ENCODE results near the gene CSAD. TPM values are rescaled to one million over a fixed set of nuclear protein-coding genes. Genes with fewer than 3 reads are reported as not detected.

The CSAD gene
- polyA plus RNA-seq, 1 donor (not counting 4 experiments of a cell fraction or from before 2014, with no cell fraction given): 19.5 TPM

DNA sequence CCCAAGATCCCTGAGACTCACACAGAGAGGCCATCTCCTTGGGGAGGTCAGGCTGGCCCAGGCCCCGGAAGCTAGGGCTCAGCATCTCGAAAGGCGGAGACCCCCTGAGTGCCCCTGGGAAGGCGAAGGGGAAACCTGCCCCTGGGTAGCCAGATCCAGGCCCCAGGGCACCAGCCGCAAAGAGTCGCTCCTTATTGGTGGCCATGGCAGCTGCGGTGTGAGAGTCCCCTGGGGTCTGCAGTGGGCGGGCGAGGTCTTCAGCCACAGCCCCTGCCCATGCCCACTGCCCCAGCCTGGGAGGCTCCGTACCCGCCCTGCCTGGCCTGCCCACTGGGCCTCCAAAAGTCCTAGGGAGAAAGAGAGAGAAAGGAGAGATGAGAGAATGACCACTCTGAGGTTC lies 46.6 kb upstream of the CSAD start:
- no peaks in the 10 kb centered on the region for H3K9me3 ChIP-seq (ENCODE audit: control insufficient read depth, low read depth, low read length)
- dilution Hi-C loops (cut with MboI; ENCODE audit: extremely low pct_ligation_motif_present, low sequenced_read_pairs): no loop called here
- H3K4me1 ChIP-seq (ENCODE audit: control insufficient read depth, extremely low read depth, insufficient read depth, low read length): peaks cover 58% of the 10 kb centered on the region
- no peak overlapping the region for H3K27ac ChIP-seq (ENCODE audit: control insufficient read depth, insufficient read depth, low read length)
- no peak for TF ChIP-seq EZH2 (IDR thresholded peaks at IDR 0.05; ENCODE audit: low read length)
- TF ChIP-seq, protein P1, sequence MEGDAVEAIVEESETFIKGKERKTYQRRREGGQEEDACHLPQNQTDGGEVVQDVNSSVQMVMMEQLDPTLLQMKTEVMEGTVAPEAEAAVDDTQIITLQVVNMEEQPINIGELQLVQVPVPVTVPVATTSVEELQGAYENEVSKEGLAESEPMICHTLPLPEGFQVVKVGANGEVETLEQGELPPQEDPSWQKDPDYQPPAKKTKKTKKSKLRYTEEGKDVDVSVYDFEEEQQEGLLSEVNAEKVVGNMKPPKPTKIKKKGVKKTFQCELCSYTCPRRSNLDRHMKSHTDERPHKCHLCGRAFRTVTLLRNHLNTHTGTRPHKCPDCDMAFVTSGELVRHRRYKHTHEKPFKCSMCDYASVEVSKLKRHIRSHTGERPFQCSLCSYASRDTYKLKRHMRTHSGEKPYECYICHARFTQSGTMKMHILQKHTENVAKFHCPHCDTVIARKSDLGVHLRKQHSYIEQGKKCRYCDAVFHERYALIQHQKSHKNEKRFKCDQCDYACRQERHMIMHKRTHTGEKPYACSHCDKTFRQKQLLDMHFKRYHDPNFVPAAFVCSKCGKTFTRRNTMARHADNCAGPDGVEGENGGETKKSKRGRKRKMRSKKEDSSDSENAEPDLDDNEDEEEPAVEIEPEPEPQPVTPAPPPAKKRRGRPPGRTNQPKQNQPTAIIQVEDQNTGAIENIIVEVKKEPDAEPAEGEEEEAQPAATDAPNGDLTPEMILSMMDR (optimal IDR thresholded peaks at IDR 0.05 in 1 of 3, IDR thresholded peaks at IDR 0.05 in 1 of 3, conservative IDR thresholded peaks at IDR 0.05 in 1 of 3; ENCODE audit: extremely low read depth in 1 of 3, insufficient read depth in 2 of 3, low read length in 3 of 3): no peak
- no peak overlapping the region for H2AFZ ChIP-seq (ENCODE audit: control insufficient read depth, low read length)
- no peak overlapping the region for H3K9ac ChIP-seq (ENCODE audit: control insufficient read depth, extremely low read depth, insufficient read depth, low read length)
- peaks cover 3 to 6% of the 10 kb centered on the region in 2 experiments for H3K36me3 ChIP-seq (ENCODE audit: control insufficient read depth in 2 of 2, extremely low read depth in 1 of 2, insufficient read depth in 2 of 2, low read length in 2 of 2)
- no peak overlapping the region for H3K4me3 ChIP-seq (ENCODE audit: control insufficient read depth in 2 of 3, extremely low read depth in 1 of 3, insufficient read depth in 2 of 3, low read depth in 1 of 3, low read length in 3 of 3)
- DNase-seq (ENCODE audit: low read depth, low spot score): no peak
- no peak for FAIRE-seq
- peaks cover 8% of the 10 kb centered on the region for H3K79me2 ChIP-seq (ENCODE audit: control insufficient read depth, insufficient read depth, low read length)
- no peaks in the 10 kb centered on the region for H4K20me1 ChIP-seq (ENCODE audit: control insufficient read depth, extremely low read depth, insufficient read depth, low read length)
- no peaks in the 10 kb centered on the region for H3K9me1 ChIP-seq (ENCODE audit: control insufficient read depth, extremely low read depth, insufficient read depth, low read length)
- H3K4me2 ChIP-seq (ENCODE audit: control insufficient read depth, extremely low read depth, insufficient read depth, low read depth, low read length): no peak overlapping the region
- H3K27me3 ChIP-seq (ENCODE audit: control insufficient read depth, extremely low read depth, insufficient read depth, low read length): no peaks in the 10 kb centered on the region

DNA sequence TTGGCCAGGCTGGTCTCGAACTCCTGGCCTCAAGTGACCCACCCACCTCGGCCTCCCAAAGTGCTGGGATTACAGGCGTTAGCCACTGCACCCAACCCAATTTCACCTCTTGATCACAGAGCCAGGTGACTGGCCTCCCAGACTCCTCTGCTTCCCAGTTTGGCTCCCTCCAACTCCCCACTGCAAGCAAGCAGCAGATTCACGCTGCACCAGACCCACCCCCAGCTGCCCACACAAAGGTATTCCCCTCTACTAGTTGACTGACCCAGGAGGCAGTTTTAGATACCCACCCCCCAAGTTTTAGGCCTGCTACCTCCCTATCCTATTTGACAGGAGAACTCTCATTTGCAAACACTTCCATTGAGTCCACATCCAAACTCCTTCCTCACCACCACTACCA lies 46.1 kb upstream of the CSAD start:
- Histone ChIP-seq H3K4me2 (ENCODE audit: control insufficient read depth, extremely low read depth, insufficient read depth, low read depth, low read length) (no peak overlapping the region), H3K4me1 (ENCODE audit: control insufficient read depth, extremely low read depth, insufficient read depth, low read length) (peaks cover 63% of the 10 kb centered on the region), H3K79me2 (ENCODE audit: control insufficient read depth, insufficient read depth, low read length) (peaks cover 8% of the 10 kb centered on the region), H4K20me1 (ENCODE audit: control insufficient read depth, extremely low read depth, insufficient read depth, low read length) (no peaks in the 10 kb centered on the region), H3K9me1 (ENCODE audit: control insufficient read depth, extremely low read depth, insufficient read depth, low read length) (no peaks in the 10 kb centered on the region), H2AFZ (ENCODE audit: control insufficient read depth, low read length) (no peak overlapping the region), H3K27ac (ENCODE audit: control insufficient read depth, insufficient read depth, low read length) (no peak overlapping the region), H3K4me3 (ENCODE audit: control insufficient read depth in 2 of 3, extremely low read depth in 1 of 3, insufficient read depth in 2 of 3, low read depth in 1 of 3, low read length in 3 of 3) (no peak overlapping the region), H3K27me3 (ENCODE audit: control insufficient read depth, extremely low read depth, insufficient read depth, low read length) (no peaks in the 10 kb centered on the region), H3K36me3 (ENCODE audit: control insufficient read depth in 2 of 2, extremely low read depth in 1 of 2, insufficient read depth in 2 of 2, low read length in 2 of 2) (peaks cover 3 to 6% of the 10 kb centered on the region in 2 experiments), H3K9me3 (ENCODE audit: control insufficient read depth, low read depth, low read length) (no peaks in the 10 kb centered on the region), H3K9ac (ENCODE audit: control insufficient read depth, extremely low read depth, insufficient read depth, low read length) (no peak overlapping the region)
- TF ChIP-seq EZH2 (IDR thresholded peaks at IDR 0.05; ENCODE audit: low read length): no peak
- TF ChIP-seq, protein P1 (optimal IDR thresholded peaks at IDR 0.05 in 1 of 3, IDR thresholded peaks at IDR 0.05 in 1 of 3, conservative IDR thresholded peaks at IDR 0.05 in 1 of 3; ENCODE audit: extremely low read depth in 1 of 3, insufficient read depth in 2 of 3, low read length in 3 of 3): no peak
- no peak for FAIRE-seq
- dilution Hi-C loops (cut with MboI; ENCODE audit: extremely low pct_ligation_motif_present, low sequenced_read_pairs): no loop called here
- no peak for DNase-seq (ENCODE audit: low read depth, low spot score)

Data from keratinocyte (primary cell).